GM19328 (cell line): ENCODE measurements around the gene FLT4.

Experiments used
- ATAC-seq: cut with Tn5 transposase; IDR thresholded peaks from one replicate; pipeline ENCODE4 v1.9.1; 2021; ENCODE audit warnings: mild to moderate bottlenecking, moderate library complexity; ENCODE audit not compliant: unreplicated experiment

FLT4 gene

DNA sequence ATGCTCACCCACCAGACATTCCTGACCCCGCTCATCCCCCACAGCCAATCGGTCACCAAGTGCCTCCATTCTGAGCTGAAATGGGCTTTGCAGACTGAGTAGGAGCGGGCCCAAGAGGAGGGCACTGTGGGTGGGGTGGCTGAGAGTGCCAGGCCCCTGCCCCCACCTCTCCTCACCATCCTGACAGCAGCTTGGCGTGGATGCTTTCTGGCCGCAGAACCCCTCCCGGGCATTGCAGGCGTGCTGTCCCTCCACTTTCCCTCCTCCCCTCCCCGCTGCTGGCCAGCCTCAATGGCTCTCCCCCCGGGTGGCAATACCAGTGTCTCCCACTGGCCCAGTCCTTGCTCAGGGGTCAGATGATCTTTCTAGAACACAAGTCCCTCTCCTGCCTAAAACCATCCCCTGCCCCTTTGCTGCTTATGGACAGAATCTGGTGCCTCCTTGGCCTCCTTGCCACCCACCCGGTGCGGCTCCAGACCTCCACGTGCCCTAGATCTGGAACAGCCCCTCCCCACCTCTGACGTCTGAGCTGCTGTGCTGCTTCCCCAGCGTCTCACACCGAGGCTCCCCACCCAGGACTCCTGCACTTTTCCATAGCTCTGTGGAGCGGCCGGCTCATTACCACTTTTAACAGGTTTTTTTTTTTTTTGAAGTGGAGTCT lies 6.1 kb downstream of the FLT4 start:
- no peak for ATAC-seq

- ATAC-seq, result no peak
Measured at GRCh38 chr5:180642779-180643178, 6.6 kb downstream of the FLT4 start.

- no peak for ATAC-seq
Measured at GRCh38 chr5:180642181-180642775, 7.1 kb downstream of the FLT4 start.

DNA sequence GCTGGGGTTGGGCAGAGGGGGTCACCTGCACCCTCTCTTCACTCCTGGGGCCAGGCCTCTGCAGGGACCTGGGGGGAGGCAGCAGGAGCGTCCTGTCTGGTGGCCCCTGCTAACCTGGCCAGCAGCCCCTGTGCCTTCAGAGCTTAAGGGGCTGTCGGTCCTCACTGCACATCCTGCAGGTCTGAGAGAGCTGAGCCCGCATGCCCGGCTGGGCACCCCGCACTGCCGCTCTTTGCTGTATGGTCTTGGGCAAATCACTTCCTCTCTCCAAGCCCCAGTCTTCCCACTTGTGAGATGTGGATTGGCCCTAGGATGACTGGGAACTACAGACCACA lies 7.9 kb downstream of the FLT4 start:
- ATAC-seq, result no peak

GRCh38 chr5:180640861-180641565 lies 8.4 kb downstream of the FLT4 start:
- no peak for ATAC-seq

GRCh38 chr5:180640611-180640860 lies 8.9 kb downstream of the FLT4 start:
- no peak for ATAC-seq

DNA sequence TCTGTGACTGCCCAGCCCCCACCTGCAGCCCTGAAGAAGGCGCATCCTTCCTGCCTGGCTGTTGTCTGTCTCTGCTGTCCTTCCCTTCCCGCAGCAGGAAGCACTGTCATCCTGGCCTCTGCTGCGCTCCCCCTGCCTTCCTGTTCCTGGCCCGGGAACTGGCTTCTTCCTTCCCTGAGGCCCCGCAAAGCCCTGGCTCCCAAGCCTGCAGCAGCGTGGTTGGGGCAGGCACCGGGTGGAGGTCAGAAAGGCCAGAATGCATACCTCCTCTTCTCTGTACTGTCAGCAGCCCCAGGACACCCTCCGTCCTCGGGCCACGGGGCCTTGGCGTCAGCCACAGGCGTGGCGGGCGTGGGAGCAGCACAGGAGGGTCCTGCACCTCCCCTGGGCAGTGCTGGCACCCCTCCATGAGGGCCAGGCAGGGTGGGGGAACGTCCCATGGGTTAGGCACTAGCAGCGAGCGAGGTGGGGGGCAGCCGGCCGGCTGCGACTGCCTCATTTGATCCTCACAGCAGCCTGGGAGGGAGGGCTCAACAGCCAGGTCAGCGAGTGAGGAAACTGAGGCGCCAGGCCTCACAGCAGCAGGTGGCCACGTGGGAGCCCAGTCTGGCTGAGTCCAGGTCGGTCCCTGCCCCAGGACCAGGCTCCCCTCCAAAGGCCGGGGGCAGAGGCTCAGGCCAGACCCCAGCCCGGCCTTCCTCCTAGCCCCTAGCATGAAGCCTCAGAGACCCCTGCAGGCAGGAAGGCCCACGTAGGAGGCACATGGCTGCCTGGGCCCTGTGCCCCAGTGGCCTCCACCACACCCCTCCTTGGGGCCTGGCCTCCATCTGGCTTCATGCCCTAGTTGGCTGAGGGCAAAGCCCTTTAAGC lies 9.4 kb downstream of the FLT4 start:
- ATAC-seq, result no peak

GRCh38 chr5:180639287-180639686 lies 10.1 kb downstream of the FLT4 start:
- no peak for ATAC-seq

GRCh38 chr5:180637962-180638680 lies 11.3 kb downstream of the FLT4 start:
- ATAC-seq, result no peak

- ATAC-seq, result no peak
Measured at GRCh38 chr5:180636403-180637075, 12.9 kb downstream of the FLT4 start.

GRCh38 chr5:180636016-180636402 lies 13.4 kb downstream of the FLT4 start:
- ATAC-seq, result no peak

GRCh38 chr5:180633283-180634177 lies 15.9 kb downstream of the FLT4 start:
- no peak for ATAC-seq

DNA sequence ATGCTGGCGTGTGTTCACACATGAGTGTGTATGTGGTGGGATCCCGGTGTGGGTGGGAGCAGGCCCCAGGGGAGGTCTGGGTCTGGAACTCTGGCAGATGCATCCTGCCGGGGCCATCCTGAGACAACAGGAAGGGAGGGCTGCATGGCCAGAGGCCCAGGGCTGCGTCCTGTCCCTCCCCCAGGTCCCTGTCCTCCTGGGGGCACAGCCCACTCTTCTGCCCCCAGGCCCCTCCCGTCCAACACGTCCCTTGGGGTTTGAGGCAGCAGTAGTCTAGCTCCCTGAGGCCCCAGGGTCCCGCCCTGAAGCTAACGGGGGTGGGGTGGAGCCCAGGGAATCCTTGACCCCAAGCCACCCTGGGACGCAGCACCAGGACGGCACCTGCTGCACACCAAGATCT lies 16.6 kb downstream of the FLT4 start:
- no peak for ATAC-seq

DNA sequence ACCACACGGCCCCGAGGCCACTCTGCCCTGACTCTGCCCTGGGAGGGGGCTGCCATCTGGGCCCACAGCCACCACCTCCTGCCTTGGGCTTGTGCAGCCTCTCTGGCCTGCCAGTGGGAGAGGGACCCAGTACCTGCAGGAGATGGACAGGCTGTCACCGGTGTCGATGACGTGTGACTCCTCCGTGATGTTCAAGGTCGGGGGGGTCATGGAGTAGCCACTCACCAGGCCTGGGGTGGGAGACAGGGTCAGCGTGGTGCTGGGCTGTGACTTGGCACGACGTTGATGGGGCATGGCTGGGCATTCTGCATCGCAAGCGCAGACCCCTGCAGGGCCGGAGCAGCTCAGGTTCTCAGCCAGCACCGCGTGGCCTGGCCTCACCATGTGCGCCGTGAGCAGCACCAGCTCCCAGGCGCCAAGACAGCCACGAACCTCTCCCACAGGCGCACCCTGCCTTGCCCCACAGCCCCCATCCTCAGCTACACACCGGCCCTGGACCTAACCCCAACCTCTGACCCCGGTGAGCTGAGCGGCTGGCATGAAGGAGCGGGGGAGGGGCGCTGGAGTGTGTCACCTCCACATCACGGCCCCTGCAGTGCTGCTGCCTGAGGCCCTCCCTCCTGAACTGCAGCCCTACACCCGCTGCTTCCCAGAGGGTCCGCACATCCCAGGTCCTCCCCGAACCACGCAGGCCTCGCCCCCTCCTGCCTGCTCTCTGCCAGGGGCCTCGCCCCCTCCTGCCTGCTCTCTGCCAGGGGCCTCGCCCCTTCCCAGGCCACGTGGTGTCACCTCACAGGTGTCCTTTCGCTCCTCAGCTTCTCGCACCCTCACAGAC lies 17.6 kb downstream of the FLT4 start:
- no peak for ATAC-seq

GRCh38 chr5:180630426-180630825 lies 19.0 kb downstream of the FLT4 start:
- ATAC-seq, result no peak

GRCh38 chr5:180629831-180630382 lies 19.5 kb downstream of the FLT4 start:
- no peak for ATAC-seq

- no peak for ATAC-seq
Measured at GRCh38 chr5:180628827-180629750, 20.3 kb downstream of the FLT4 start.
